ENCODE data around the gene CRY2. TPM values are rescaled to one million over a fixed set of nuclear protein-coding genes. Genes with fewer than 3 reads are reported as not detected.

The CRY2 gene
- polyA plus RNA-seq, 4 donors, result 6.7 to 23.1 (median 10.1) TPM

DNA sequence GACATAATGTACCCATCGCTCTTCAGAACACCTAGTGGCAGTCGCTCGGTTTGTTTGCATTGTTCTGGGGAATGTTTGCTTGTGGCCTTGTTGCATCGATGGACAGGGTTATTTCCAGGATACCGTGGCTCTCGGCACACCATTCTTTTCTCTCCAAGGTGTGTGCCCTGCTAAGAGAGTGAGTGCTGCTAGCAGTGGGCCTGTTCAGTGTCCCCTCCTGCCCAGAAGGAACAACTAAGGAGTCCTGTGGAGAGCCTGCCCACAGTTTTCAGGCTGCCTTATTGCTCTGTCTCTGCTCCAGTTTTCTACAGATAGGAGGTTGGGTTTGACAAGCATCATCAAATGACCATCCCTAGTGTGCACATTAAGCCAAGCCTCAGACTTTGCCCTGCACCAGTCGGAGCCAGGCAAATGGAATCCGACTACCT, 1.4 kb downstream of the CRY2 start:
- 20 to 50% (median 29%) methylated on average over 8 of the region's 8 CpGs for WGBS, 3 donors
- H3K9me3 ChIP-seq (ENCODE audit: control insufficient read depth in 2 of 2, insufficient read depth in 1 of 2, low read depth in 1 of 2, low read length in 1 of 2), result no peaks in the 10 kb centered on the region
- H3K4me3 ChIP-seq (ENCODE audit: low read depth in 1 of 3, low read length in 3 of 3), result peak overlapping the region in 2 of 3 donors; percentile 84 to 94
- no peak for FAIRE-seq
- H3K4me1 ChIP-seq (ENCODE audit: control insufficient read depth in 3 of 3, insufficient read depth in 2 of 3, low read depth in 1 of 3, low read length in 2 of 3), result peaks cover 3 to 16% (median 12%) of the 10 kb centered on the region in 3 donors
- no peaks in the 10 kb centered on the region for H3K27me3 ChIP-seq (ENCODE audit: control insufficient read depth in 3 of 3, insufficient read depth in 3 of 3, low read length in 3 of 3)
- H3K27ac ChIP-seq (ENCODE audit: low read depth in 1 of 3, low read length in 2 of 3), result peak overlapping the region in 2 of 3 donors; percentile 61 to 97
- peaks cover 0 to 8% (median 2%) of the 10 kb centered on the region in 3 donors for H3K36me3 ChIP-seq (ENCODE audit: control insufficient read depth in 3 of 3, insufficient read depth in 2 of 3, low read depth in 1 of 3, low read length in 3 of 3)
- DNase-seq, result peak; percentile 51 to 66

GRCh38 chr11:45850446-45850845, 3.2 kb downstream of the CRY2 start:
- Histone ChIP-seq H3K4me3 (ENCODE audit: low read depth in 1 of 3, low read length in 3 of 3) (no peak overlapping the region), H3K4me1 (ENCODE audit: control insufficient read depth in 3 of 3, insufficient read depth in 2 of 3, low read depth in 1 of 3, low read length in 2 of 3) (peaks cover 3 to 15% (median 12%) of the 10 kb centered on the region in 3 donors), H3K36me3 (ENCODE audit: control insufficient read depth in 3 of 3, insufficient read depth in 2 of 3, low read depth in 1 of 3, low read length in 3 of 3) (peaks cover 0 to 15% (median 2%) of the 10 kb centered on the region in 3 donors), H3K27me3 (ENCODE audit: control insufficient read depth in 3 of 3, insufficient read depth in 3 of 3, low read length in 3 of 3) (no peaks in the 10 kb centered on the region), H3K27ac (ENCODE audit: low read depth in 1 of 3, low read length in 2 of 3) (no peak overlapping the region), H3K9me3 (ENCODE audit: control insufficient read depth in 2 of 2, insufficient read depth in 1 of 2, low read depth in 1 of 2, low read length in 1 of 2) (no peaks in the 10 kb centered on the region)
- WGBS, 3 donors, result 77 to 86% (median 82%) methylated on average over 2 of the region's 2 CpGs
- FAIRE-seq (no peak), DNase-seq (no peak)

- DNase-seq, result no peak
- H3K4me1 ChIP-seq (ENCODE audit: control insufficient read depth in 3 of 3, insufficient read depth in 2 of 3, low read depth in 1 of 3, low read length in 2 of 3), result peaks cover 3 to 15% (median 12%) of the 10 kb centered on the region in 3 donors
- WGBS, 3 donors, result 87 to 89% (median 89%) methylated on average over 2 of the region's 2 CpGs
- no peaks in the 10 kb centered on the region for H3K27me3 ChIP-seq (ENCODE audit: control insufficient read depth in 3 of 3, insufficient read depth in 3 of 3, low read length in 3 of 3)
- no peak overlapping the region for H3K4me3 ChIP-seq (ENCODE audit: low read depth in 1 of 3, low read length in 3 of 3)
- no peaks in the 10 kb centered on the region for H3K9me3 ChIP-seq (ENCODE audit: control insufficient read depth in 2 of 2, insufficient read depth in 1 of 2, low read depth in 1 of 2, low read length in 1 of 2)
- no peak overlapping the region for H3K27ac ChIP-seq (ENCODE audit: low read depth in 1 of 3, low read length in 2 of 3)
- FAIRE-seq, result no peak
- H3K36me3 ChIP-seq (ENCODE audit: control insufficient read depth in 3 of 3, insufficient read depth in 2 of 3, low read depth in 1 of 3, low read length in 3 of 3), result peaks cover 2 to 22% (median 3%) of the 10 kb centered on the region in 3 donors
These were observed 4.0 kb downstream of the CRY2 start for GRCh38 chr11:45851228-45851627.

DNA sequence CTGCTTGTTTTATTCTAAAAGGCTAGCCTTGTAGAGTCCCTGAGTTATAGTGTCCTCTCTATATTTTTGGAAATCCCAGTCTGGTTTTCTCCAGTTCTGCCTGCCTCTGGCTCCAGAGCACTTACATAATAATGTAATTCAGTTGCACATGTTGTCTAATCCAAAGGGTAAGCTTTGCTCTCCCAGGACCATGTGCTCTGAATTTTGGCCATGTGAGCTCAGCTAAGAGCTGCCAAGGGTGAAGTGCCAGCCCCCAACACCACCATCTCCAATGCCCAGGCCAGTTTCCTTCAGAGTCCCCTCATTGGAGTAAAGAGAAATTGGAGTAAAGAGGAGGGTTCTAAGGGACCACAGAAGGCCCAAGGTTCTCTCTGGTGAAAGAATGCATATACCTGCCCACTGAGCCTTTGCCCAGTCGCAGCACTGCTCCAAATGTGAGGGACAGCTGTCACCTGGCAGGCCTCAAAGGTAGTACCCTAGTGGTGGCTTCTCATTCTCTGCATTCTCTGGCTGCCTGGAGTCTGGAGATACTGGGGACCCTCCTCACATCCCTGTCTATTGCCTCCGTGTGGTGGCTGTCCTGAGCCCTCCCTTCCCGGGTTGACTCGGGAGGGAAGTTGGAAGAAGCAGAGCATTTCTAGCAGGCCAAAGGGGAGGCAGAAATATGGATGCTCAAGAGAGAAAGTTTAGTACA, 4.9 kb downstream of the CRY2 start:
- peaks cover 3 to 12% (median 9%) of the 10 kb centered on the region in 3 donors for H3K4me1 ChIP-seq (ENCODE audit: control insufficient read depth in 3 of 3, insufficient read depth in 2 of 3, low read depth in 1 of 3, low read length in 2 of 3)
- DNase-seq (no peak), FAIRE-seq (no peak)
- peaks cover 3 to 28% (median 4%) of the 10 kb centered on the region in 3 donors for H3K36me3 ChIP-seq (ENCODE audit: control insufficient read depth in 3 of 3, insufficient read depth in 2 of 3, low read depth in 1 of 3, low read length in 3 of 3)
- no peaks in the 10 kb centered on the region for H3K9me3 ChIP-seq (ENCODE audit: control insufficient read depth in 2 of 2, insufficient read depth in 1 of 2, low read depth in 1 of 2, low read length in 1 of 2)
- H3K27ac ChIP-seq (ENCODE audit: low read depth in 1 of 3, low read length in 2 of 3), result peak overlapping the region in 1 of 3 donors; percentile 4
- WGBS, 3 donors, result 65 to 88% (median 78%) methylated on average over 4 of the region's 4 CpGs
- no peaks in the 10 kb centered on the region for H3K27me3 ChIP-seq (ENCODE audit: control insufficient read depth in 3 of 3, insufficient read depth in 3 of 3, low read length in 3 of 3)
- no peak overlapping the region for H3K4me3 ChIP-seq (ENCODE audit: low read depth in 1 of 3, low read length in 3 of 3)

DNA sequence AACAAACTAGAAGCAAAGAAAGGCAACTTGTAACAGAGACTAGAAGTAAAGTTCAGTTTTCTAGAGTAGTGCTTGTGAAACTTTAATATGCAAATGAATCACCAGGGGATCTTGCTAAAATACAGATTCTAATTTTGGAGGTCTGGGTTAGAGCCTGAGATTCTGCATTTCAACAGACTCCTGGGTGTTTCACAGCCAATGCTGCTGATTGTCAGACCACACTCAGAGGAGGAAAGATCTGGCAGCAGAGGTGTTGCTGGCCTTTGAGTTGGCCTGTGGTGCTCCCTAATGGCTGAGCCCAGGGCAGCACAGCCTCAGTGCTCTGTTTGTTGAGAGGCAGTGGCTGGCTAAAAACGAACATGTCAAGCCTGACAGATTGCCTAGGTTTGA, 5.4 kb downstream of the CRY2 start:
- H3K36me3 ChIP-seq (ENCODE audit: control insufficient read depth in 3 of 3, insufficient read depth in 2 of 3, low read depth in 1 of 3, low read length in 3 of 3), result peaks cover 3 to 29% (median 4%) of the 10 kb centered on the region in 3 donors
- DNase-seq (no peak), FAIRE-seq (no peak)
- H3K27me3 ChIP-seq (ENCODE audit: control insufficient read depth in 3 of 3, insufficient read depth in 3 of 3, low read length in 3 of 3), result no peaks in the 10 kb centered on the region
- no peaks in the 10 kb centered on the region for H3K9me3 ChIP-seq (ENCODE audit: control insufficient read depth in 2 of 2, insufficient read depth in 1 of 2, low read depth in 1 of 2, low read length in 1 of 2)
- no peak overlapping the region for H3K27ac ChIP-seq (ENCODE audit: low read depth in 1 of 3, low read length in 2 of 3)
- H3K4me1 ChIP-seq (ENCODE audit: control insufficient read depth in 3 of 3, insufficient read depth in 2 of 3, low read depth in 1 of 3, low read length in 2 of 3), result peaks cover 3 to 12% (median 9%) of the 10 kb centered on the region in 3 donors
- WGBS, 3 donors, result 12 to 41% (median 39%) methylated on average over 1 of the region's 1 CpG
- no peak overlapping the region for H3K4me3 ChIP-seq (ENCODE audit: low read depth in 1 of 3, low read length in 3 of 3)

DNA sequence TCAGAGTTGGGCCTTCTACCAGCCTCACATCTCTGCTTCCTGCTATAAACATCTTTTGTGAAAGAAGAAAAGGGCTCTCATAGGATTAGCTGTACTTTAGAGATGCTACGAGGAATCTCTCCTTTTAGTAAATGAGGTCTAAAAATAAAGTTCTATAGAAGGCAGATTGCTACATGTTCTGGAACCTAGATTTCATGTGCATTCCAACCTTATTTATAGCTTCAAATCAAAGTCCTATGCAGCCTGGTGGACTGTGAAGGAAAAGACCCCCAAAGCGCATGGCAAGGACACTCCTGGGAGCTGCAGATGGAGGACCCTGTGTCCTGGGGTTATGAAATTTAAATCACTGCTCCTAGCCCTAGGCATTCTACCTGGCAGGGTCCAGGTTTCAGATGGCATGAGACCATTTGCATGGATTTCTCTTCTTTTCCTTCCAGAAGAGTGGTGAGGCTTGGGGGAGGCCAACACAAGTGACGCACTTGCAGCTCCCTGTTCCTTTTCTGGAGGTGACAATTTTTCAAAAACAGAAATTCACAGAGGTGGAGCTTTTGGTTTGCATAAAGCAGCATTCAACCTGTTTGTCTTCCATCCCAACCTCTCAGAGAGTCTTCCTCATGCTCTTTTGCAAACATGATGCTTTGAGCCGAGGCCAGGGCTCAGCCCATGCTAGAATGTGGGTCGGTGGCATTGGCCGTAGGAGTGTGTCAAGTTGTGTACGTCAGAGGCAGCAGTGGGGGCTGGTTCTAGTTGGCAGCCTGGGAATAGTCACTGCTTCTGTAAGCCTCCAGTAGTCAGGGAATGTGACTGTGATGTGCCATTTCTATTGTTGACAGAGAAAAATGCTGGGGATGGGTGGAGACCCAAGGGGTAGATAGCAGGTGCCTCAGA, 6.3 kb downstream of the CRY2 start:
- Histone ChIP-seq H3K4me3 (ENCODE audit: low read depth in 1 of 3, low read length in 3 of 3) (no peak overlapping the region), H3K9me3 (ENCODE audit: control insufficient read depth in 2 of 2, insufficient read depth in 1 of 2, low read depth in 1 of 2, low read length in 1 of 2) (no peaks in the 10 kb centered on the region), H3K4me1 (ENCODE audit: control insufficient read depth in 3 of 3, insufficient read depth in 2 of 3, low read depth in 1 of 3, low read length in 2 of 3) (peaks cover 3 to 9% (median 7%) of the 10 kb centered on the region in 3 donors), H3K27me3 (ENCODE audit: control insufficient read depth in 3 of 3, insufficient read depth in 3 of 3, low read length in 3 of 3) (no peaks in the 10 kb centered on the region), H3K36me3 (ENCODE audit: control insufficient read depth in 3 of 3, insufficient read depth in 2 of 3, low read depth in 1 of 3, low read length in 3 of 3) (peaks cover 3 to 35% (median 4%) of the 10 kb centered on the region in 3 donors), H3K27ac (ENCODE audit: low read depth in 1 of 3, low read length in 2 of 3) (no peak overlapping the region)
- FAIRE-seq (no peak), DNase-seq (no peak)
- 89 to 96% (median 95%) methylated on average over 7 of the region's 7 CpGs for WGBS, 3 donors

GRCh38 chr11:45855308-45855707, 8.0 kb downstream of the CRY2 start:
- Histone ChIP-seq H3K9me3 (ENCODE audit: control insufficient read depth in 2 of 2, insufficient read depth in 1 of 2, low read depth in 1 of 2, low read length in 1 of 2) (no peaks in the 10 kb centered on the region), H3K4me3 (ENCODE audit: low read depth in 1 of 3, low read length in 3 of 3) (no peak overlapping the region), H3K36me3 (ENCODE audit: control insufficient read depth in 3 of 3, insufficient read depth in 2 of 3, low read depth in 1 of 3, low read length in 3 of 3) (peaks cover 3 to 49% (median 4%) of the 10 kb centered on the region in 3 donors), H3K4me1 (ENCODE audit: control insufficient read depth in 3 of 3, insufficient read depth in 2 of 3, low read depth in 1 of 3, low read length in 2 of 3) (peaks cover 0 to 12% (median 7%) of the 10 kb centered on the region in 3 donors), H3K27ac (ENCODE audit: low read depth in 1 of 3, low read length in 2 of 3) (no peak overlapping the region), H3K27me3 (ENCODE audit: control insufficient read depth in 3 of 3, insufficient read depth in 3 of 3, low read length in 3 of 3) (no peaks in the 10 kb centered on the region)
- DNase-seq, result no peak
- 70 to 74% (median 71%) methylated on average over 5 of the region's 5 CpGs for WGBS, 3 donors
- FAIRE-seq, result no peak

GRCh38 chr11:45856044-45856468, 8.8 kb downstream of the CRY2 start:
- no peaks in the 10 kb centered on the region for H3K9me3 ChIP-seq (ENCODE audit: control insufficient read depth in 2 of 2, insufficient read depth in 1 of 2, low read depth in 1 of 2, low read length in 1 of 2)
- no peak for DNase-seq
- H3K4me3 ChIP-seq (ENCODE audit: low read depth in 1 of 3, low read length in 3 of 3), result no peak overlapping the region
- H3K36me3 ChIP-seq (ENCODE audit: control insufficient read depth in 3 of 3, insufficient read depth in 2 of 3, low read depth in 1 of 3, low read length in 3 of 3), result peaks cover 3 to 56% (median 9%) of the 10 kb centered on the region in 3 donors
- no peak for FAIRE-seq
- peaks cover 0 to 12% (median 7%) of the 10 kb centered on the region in 3 donors for H3K4me1 ChIP-seq (ENCODE audit: control insufficient read depth in 3 of 3, insufficient read depth in 2 of 3, low read depth in 1 of 3, low read length in 2 of 3)
- peak overlapping the region in 1 of 3 donors; percentile 55 for H3K27ac ChIP-seq (ENCODE audit: low read depth in 1 of 3, low read length in 2 of 3)
- H3K27me3 ChIP-seq (ENCODE audit: control insufficient read depth in 3 of 3, insufficient read depth in 3 of 3, low read length in 3 of 3), result no peaks in the 10 kb centered on the region
- 81 to 91% (median 85%) methylated on average over 6 of the region's 6 CpGs for WGBS, 3 donors
